ENCODE data around the gene ATP8A1. TPM values are rescaled to one million over a fixed set of nuclear protein-coding genes. Genes with fewer than 3 reads are reported as not detected.

ATP8A1 gene
- total and polyA plus RNA-seq, 2 of the 8 experiments (the other 6 are each of a cell fraction or from before 2014, with no cell fraction given) = 3.7 to 14.9 TPM

- no peak for FAIRE-seq
- H2BK5ac ChIP-seq (ENCODE audit: low read depth, low read length) = no peak overlapping the region
- CTCF ChIA-PET (ENCODE audit: partially characterized antibody) = interaction anchor here (0.6 to 1.7 kb wide), 7 partner anchors 8 to 220 kb away, joined by 3 to 4 read pairs (median 3); no protein-coding TSS in a partner anchor
- TF ChIP-seq CBX5 (IDR thresholded peaks at IDR 0.05; ENCODE audit: low read depth, low read length) (no peak), KDM1A (IDR thresholded peaks at IDR 0.05; ENCODE audit: borderline replicate concordance, low read length) (no peak), POLR2AphosphoS5 (IDR thresholded peaks at IDR 0.05; ENCODE audit: low read depth, low read length) (no peak), NRF1 (IDR thresholded peaks at IDR 0.05; ENCODE audit: low read depth, low read length) (no peak), TAF7 (optimal IDR thresholded peaks at IDR 0.05; ENCODE audit: borderline replicate concordance, low read depth, low read length) (no peak), SP4 (IDR thresholded peaks at IDR 0.05; ENCODE audit: low read length) (no peak), NANOG (IDR thresholded peaks at IDR 0.05; ENCODE audit: insufficient read depth, low read depth, low read length, poor library complexity, severe bottlenecking) (no peak), BRCA1 (IDR thresholded peaks at IDR 0.05; ENCODE audit: low read depth, low read length) (no peak), CBX8 (IDR thresholded peaks at IDR 0.05; ENCODE audit: borderline replicate concordance, low read depth, low read length) (no peak)
These were observed 12.0 kb downstream of the ATP8A1 start for GRCh38 chr4:42644897-42645296.

More at GRCh38 chr4:42644897-42645296, 12.0 kb downstream of the ATP8A1 start:
- no peak overlapping the region for H2AK5ac ChIP-seq (ENCODE audit: low read depth, low read length)
- peaks cover 0 to 2% of the 10 kb centered on the region in 2 experiments for H4K20me1 ChIP-seq (replicated peaks in 1 of 2; ENCODE audit: control insufficient read depth in 1 of 2, insufficient read depth in 2 of 2, low read length in 2 of 2)
- no peak overlapping the region for H2BK20ac ChIP-seq (ENCODE audit: low read length)
- no peaks in the 10 kb centered on the region for H3K27me3 ChIP-seq (replicated peaks in 1 of 4; ENCODE audit: control insufficient read depth in 3 of 4, extremely low read depth in 1 of 4, insufficient read depth in 3 of 4, low read length in 3 of 4)
- DNase-seq (ENCODE audit: low read depth in 1 of 2, low spot score in 2 of 2) = no peak
- H3K18ac ChIP-seq (ENCODE audit: extremely low read depth, low read length) = no peak overlapping the region
- H3K79me1 ChIP-seq (ENCODE audit: low read depth, low read length) = no peaks in the 10 kb centered on the region
- no peaks in the 10 kb centered on the region for H3K23me2 ChIP-seq (ENCODE audit: low read depth, low read length)
- no peak overlapping the region for H3K27ac ChIP-seq (ENCODE audit: low read depth, low read length)
- no peak overlapping the region for H3K56ac ChIP-seq (replicated peaks; ENCODE audit: insufficient read length, low read depth, low read length)
- H3K4me2 ChIP-seq (ENCODE audit: insufficient read depth in 1 of 2, low read depth in 2 of 2, low read length in 2 of 2) = no peak overlapping the region
- no peak overlapping the region for H2BK15ac ChIP-seq (ENCODE audit: low read length)
- H4K8ac ChIP-seq (ENCODE audit: extremely low read depth, insufficient read depth, low read length) = no peak overlapping the region
- H3K79me2 ChIP-seq (ENCODE audit: control insufficient read depth in 1 of 2, insufficient read depth in 2 of 2, low read length in 2 of 2) = peaks cover 0 to 18% of the 10 kb centered on the region in 2 experiments; a peak in 2 of 4 replicates
- H2AFZ ChIP-seq (ENCODE audit: low read length) = no peak overlapping the region
- H3K4me1 ChIP-seq (replicated peaks in 1 of 4; ENCODE audit: control insufficient read depth in 3 of 4, insufficient read depth in 4 of 4, low read length in 3 of 4) = peaks cover 0 to 2% (median 0%) of the 10 kb centered on the region in 4 experiments; a peak in 1 of 7 replicates
- H3K14ac ChIP-seq (ENCODE audit: insufficient read length) = no peak overlapping the region
- H3K9ac ChIP-seq (replicated peaks in 1 of 4; ENCODE audit: extremely low read depth in 1 of 4, low read depth in 3 of 4, low read length in 3 of 4) = no peak overlapping the region
- H3K4ac ChIP-seq (replicated peaks; ENCODE audit: insufficient read length, low read depth, low read length) = no peak overlapping the region
- H3K4me3 ChIP-seq (ENCODE audit: extremely low read depth in 1 of 4, insufficient read depth in 2 of 4, low read depth in 3 of 4, low read length in 4 of 4) = no peak overlapping the region
- POLR2A ChIA-PET (ENCODE audit: partially characterized antibody) = no interaction called here
- no peaks in the 10 kb centered on the region for H3K36me3 ChIP-seq (ENCODE audit: control insufficient read depth in 2 of 4, insufficient read depth in 4 of 4, low read length in 3 of 4)
- no peak overlapping the region for H2BK12ac ChIP-seq (ENCODE audit: low read depth, low read length)
- H4K91ac ChIP-seq (replicated peaks; ENCODE audit: insufficient read length, low read length) = no peak overlapping the region
- no peaks in the 10 kb centered on the region for H3K9me3 ChIP-seq (ENCODE audit: insufficient read depth in 2 of 2, low read depth in 1 of 2, low read length in 1 of 2)
- H2BK120ac ChIP-seq (replicated peaks; ENCODE audit: low read depth, low read length) = no peak overlapping the region
- no peak overlapping the region for H4K5ac ChIP-seq (ENCODE audit: insufficient read length, low read depth, low read length)
- no peak overlapping the region for H3K23ac ChIP-seq (ENCODE audit: insufficient read length)
